HepG2 (cell line): ENCODE results near the gene IRAK3. TPM values are rescaled to one million over a fixed set of nuclear protein-coding genes. Genes with fewer than 3 reads are reported as not detected.

Source experiments
- HIC2 ChIP-seq: sonication (generic); formaldehyde crosslinking; IDR thresholded peaks from 2 replicates; pipeline ENCODE4 v1.9.0; 2022; ENCODE audit warnings: low read depth, missing genetic modification reagents
- KAT7 ChIP-seq: IDR thresholded peaks from 2 replicates; pipeline ENCODE4 v1.6.1; 2018; ENCODE audit warnings: borderline replicate concordance, missing compliant biosample characterization
- MATR3 ChIP-seq: sonication (generic); formaldehyde crosslinking; IDR thresholded peaks from 2 replicates; pipeline ENCODE4 v1.4.0; 2020; ENCODE audit warnings: missing genetic modification reagents
- SETDB1 ChIP-seq: sonication (generic); formaldehyde crosslinking; IDR thresholded peaks from 2 replicates; pipeline ENCODE4 v1.5.1; 2020; ENCODE audit warnings: missing genetic modification reagents, mild to moderate bottlenecking, borderline replicate concordance
- ZFP36L2 ChIP-seq: sonication (generic); formaldehyde crosslinking; IDR thresholded peaks from 2 replicates; pipeline ENCODE4 v1.4.0; 2020; ENCODE audit warnings: missing genetic modification reagents
- ZMAT5 ChIP-seq: sonication (generic); formaldehyde crosslinking; IDR thresholded peaks from 2 replicates; pipeline ENCODE4 v1.5.0; 2020; ENCODE audit warnings: mild to moderate bottlenecking, low read depth, missing genetic modification reagents, borderline replicate concordance
- ZNF281 ChIP-seq: sonication (generic); formaldehyde crosslinking; IDR thresholded peaks from 2 replicates; pipeline ENCODE4 v1.4.0; 2020; ENCODE audit warnings: missing genetic modification reagents, borderline replicate concordance
- ZNF670 ChIP-seq: sonication (generic); formaldehyde crosslinking; IDR thresholded peaks from 2 replicates; pipeline ENCODE4 v1.8.0; 2022; ENCODE audit warnings: mild to moderate bottlenecking, missing genetic modification reagents, borderline replicate concordance
- ZXDC ChIP-seq: sonication (generic); formaldehyde crosslinking; IDR thresholded peaks from 2 replicates; pipeline ENCODE4 v1.5.0; 2020; ENCODE audit warnings: mild to moderate bottlenecking, missing genetic modification reagents
- polyA plus RNA-seq, 8 experiments: library from polyadenylated mRNA; depleted of rRNA in 3 of 8; stranded (reverse) in 7 of 8; unstranded in 1 of 8; fragments of >200 nt; fragmentation: Illumina TruSeq in 4 of 8; extraction: Trizol in 4 of 8; gene quantifications; 2 replicates each; pipeline versions ENCODE4 v1.2.1 to v1.2.3, GENCODE V29; 2011 to 2016; ENCODE audit warnings: low read depth in 4 of 8, missing spikeins in 1 of 8, mixed read lengths in 1 of 8; ENCODE audit not compliant: insufficient read depth in 1 of 8
- total RNA-seq, 5 experiments: library from RNA; depleted of rRNA; stranded (reverse); fragments of >200 nt; fragmentation: Illumina TruSeq; extraction: Trizol; gene quantifications; 2 replicates each; pipeline ENCODE4 v1.2.3, GENCODE V29; 2016; ENCODE audit warnings: low read depth in 1 of 5

Gene IRAK3
- total and polyA plus RNA-seq, 2 of the 13 experiments (the other 11 are each of a cell fraction or from before 2014, with no cell fraction given): 0.01 TPM; not detected in 1

GRCh38 chr12:66296176-66296683 lies 107.2 kb downstream of the IRAK3 start (continued):
- TF ChIP-seq HIC2 (CRISPR knock-in tag) (no peak), MATR3 (CRISPR knock-in tag) (no peak), ZMAT5 (CRISPR knock-in tag) (no peak), KAT7 (CRISPR knock-in tag) (no peak), ZFP36L2 (no peak), ZXDC (CRISPR knock-in tag) (no peak), ZNF670 (no peak), ZNF281 (CRISPR knock-in tag) (no peak), SETDB1 (no peak)
- TF ChIP-seq, all 625 proteins: peak for 0
